ENCODE results near the gene BPIFA1. TPM values are rescaled to one million over a fixed set of nuclear protein-coding genes. Genes with fewer than 3 reads are reported as not detected.

BPIFA1 gene
- total and polyA plus RNA-seq, 9 of the 15 experiments (the other 6 are each of a cell fraction or from before 2014, with no cell fraction given): not detected

DNA sequence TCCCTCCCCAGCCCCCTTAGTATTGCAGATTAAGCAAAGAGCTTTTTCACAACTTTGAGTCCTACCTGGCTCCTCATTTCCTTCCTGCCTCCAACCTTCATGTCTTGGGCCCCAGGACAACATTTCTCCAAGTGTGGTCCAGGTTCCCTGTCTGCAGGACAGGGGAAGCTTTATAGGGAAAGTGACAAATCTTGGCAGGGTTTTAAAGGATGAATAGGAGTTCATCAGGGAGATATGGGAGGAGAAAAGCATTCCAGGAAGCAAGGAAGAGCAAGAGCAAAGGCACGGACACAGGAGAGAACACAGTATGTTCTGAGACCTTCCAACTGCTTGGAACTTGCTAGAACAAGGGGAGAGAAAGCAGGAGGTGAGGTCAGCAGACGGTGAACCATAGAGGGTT is 49.1 kb downstream of the BPIFA1 start (continued):
- no peak for TF ChIP-seq E2F5 (CRISPR knock-in tag; IDR thresholded peaks at IDR 0.05)

DNA sequence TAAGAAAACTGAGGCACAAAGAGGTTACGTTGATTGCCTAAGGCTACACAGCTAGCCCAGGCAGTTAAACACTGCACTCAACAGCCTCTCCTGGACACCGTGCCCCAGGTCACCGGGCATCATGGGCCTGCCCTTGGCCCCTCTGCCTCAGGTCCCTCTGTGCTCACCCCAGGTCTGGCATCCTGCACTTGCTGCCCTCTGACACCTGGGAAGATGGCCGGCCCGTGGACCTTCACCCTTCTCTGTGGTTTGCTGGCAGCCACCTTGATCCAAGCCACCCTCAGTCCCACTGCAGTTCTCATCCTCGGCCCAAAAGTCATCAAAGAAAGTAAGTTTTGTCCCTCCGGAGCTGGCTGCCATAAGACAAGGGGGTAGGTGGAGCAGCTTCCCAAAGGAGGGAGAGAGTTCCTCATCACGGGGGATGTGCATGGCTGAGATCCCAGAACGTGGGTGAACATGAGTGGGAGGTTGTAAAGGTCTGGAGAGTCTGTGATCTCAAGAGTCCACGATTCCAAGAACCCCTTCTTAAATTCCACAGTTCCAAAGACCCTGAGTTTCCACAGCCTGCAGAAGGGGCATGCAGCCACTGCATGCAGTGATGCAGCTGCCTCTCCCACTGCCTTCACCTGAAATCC is 50.2 kb downstream of the BPIFA1 start:
- Histone ChIP-seq H3K4me3 (no peak overlapping the region), H3K36me3 (ENCODE audit: control insufficient read depth, insufficient read depth, low read length) (no peaks in the 10 kb centered on the region), H3K4me1 (replicated peaks in 1 of 2; ENCODE audit: control insufficient read depth in 2 of 2, insufficient read depth in 2 of 2, low read length in 2 of 2) (no peaks in the 10 kb centered on the region), H3K4me2 (ENCODE audit: insufficient read depth, low read length) (no peak overlapping the region), H4K20me1 (replicated peaks; ENCODE audit: control insufficient read depth, insufficient read depth, low read length) (peaks cover 11% of the 10 kb centered on the region; the same call in 1 of the 2 replicates), H2AFZ (ENCODE audit: low read depth, low read length) (no peak overlapping the region), H3K9me3 (replicated peaks; ENCODE audit: control insufficient read depth, insufficient read depth, low read depth, low read length) (no peaks in the 10 kb centered on the region), H3K79me2 (ENCODE audit: control insufficient read depth, insufficient read depth, low read length) (no peaks in the 10 kb centered on the region), H3K27ac (ENCODE audit: extremely low read depth, low read depth, low read length) (no peak overlapping the region), H3K27me3 (ENCODE audit: control insufficient read depth in 2 of 2, insufficient read depth in 2 of 2, low read length in 2 of 2) (peaks cover 12 to 78% of the 10 kb centered on the region in 2 experiments; a peak in 3 of 5 replicates), H3K9me1 (ENCODE audit: control insufficient read depth, insufficient read depth, low read length) (no peaks in the 10 kb centered on the region), H3K9ac (ENCODE audit: insufficient read depth in 1 of 2, low read depth in 2 of 2, low read length in 2 of 2) (no peak overlapping the region)
- intact Hi-C loops (cut with micrococcal nuclease) (no loop called here), in situ Hi-C loops (cut with MboI) (no loop called here)
- no peak for FAIRE-seq
- WGBS (ENCODE audit: insufficient coverage, low coverage, missing lambda C conversion rate): 0% methylated on average over 9 of the region's 10 CpGs
- ATAC-seq: no peak
- DNase-seq (ENCODE audit: extremely low read depth in 1 of 4, low spot score in 3 of 4): no peak
- BruUV-seq (replicated peaks): no TSS peak
- ChIA-PET POLR2A (interaction anchor here (0.5 to 1.0 kb wide), 5 partner anchors 18 to 279 kb away, joined by 3 to 4 read pairs (median 3); no protein-coding TSS in a partner anchor), CTCF (ENCODE audit: low intra/inter-chr PET ratio) (no interaction called here)
- TF ChIP-seq VEZF1 (CRISPR knock-in tag; IDR thresholded peaks at IDR 0.05): no peak
- TF ChIP-seq NUFIP1 (IDR thresholded peaks at IDR 0.05; ENCODE audit: partially characterized antibody): no peak
- no peak for TF ChIP-seq XRCC4 (IDR thresholded peaks at IDR 0.05; ENCODE audit: extremely low read depth, insufficient read depth, insufficient read length)
- no peak for TF ChIP-seq HNRNPH1 (optimal IDR thresholded peaks at IDR 0.05; ENCODE audit: low read depth, low read length)
- TF ChIP-seq, protein P1, sequence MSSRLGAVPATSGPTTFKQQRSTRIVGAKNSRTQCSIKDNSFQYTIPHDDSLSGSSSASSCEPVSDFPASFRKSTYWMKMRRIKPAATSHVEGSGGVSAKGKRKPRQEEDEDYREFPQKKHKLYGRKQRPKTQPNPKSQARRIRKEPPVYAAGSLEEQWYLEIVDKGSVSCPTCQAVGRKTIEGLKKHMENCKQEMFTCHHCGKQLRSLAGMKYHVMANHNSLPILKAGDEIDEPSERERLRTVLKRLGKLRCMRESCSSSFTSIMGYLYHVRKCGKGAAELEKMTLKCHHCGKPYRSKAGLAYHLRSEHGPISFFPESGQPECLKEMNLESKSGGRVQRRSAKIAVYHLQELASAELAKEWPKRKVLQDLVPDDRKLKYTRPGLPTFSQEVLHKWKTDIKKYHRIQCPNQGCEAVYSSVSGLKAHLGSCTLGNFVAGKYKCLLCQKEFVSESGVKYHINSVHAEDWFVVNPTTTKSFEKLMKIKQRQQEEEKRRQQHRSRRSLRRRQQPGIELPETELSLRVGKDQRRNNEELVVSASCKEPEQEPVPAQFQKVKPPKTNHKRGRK (tag; IDR thresholded peaks at IDR 0.05): no peak

All from K562 (cell line).